Measurements from ENCODE around the gene ACSM2A.
"Not testable (repeated sequence)": the region's sequence is repeated elsewhere in the genome, so short reads cannot be mapped to it uniquely, and the experiment has no call there.

The ACSM2A gene, protein sequence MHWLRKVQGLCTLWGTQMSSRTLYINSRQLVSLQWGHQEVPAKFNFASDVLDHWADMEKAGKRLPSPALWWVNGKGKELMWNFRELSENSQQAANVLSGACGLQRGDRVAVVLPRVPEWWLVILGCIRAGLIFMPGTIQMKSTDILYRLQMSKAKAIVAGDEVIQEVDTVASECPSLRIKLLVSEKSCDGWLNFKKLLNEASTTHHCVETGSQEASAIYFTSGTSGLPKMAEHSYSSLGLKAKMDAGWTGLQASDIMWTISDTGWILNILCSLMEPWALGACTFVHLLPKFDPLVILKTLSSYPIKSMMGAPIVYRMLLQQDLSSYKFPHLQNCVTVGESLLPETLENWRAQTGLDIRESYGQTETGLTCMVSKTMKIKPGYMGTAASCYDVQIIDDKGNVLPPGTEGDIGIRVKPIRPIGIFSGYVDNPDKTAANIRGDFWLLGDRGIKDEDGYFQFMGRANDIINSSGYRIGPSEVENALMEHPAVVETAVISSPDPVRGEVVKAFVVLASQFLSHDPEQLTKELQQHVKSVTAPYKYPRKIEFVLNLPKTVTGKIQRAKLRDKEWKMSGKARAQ

DNA sequence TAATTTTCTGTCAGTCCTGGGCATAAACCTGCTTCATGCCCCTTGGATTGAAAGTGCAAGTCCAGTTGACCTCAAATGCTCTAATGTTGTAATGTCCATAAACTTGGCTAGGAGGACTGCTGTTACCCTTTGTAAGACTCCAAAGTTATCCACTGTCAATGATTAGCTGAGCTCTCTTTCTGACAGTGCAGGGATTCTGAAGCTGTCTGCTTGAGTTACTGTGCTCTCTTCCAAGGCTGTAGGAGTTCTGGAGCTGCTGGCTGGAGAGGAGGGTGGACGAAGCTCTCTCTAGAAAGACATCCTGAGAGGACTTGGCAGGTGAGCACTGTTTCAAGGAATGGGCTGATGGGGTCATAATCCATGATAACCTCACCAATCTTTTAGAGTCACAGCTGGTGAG is at the start of gene ACSM2A:
Gene ACSM2A (plus strand): TSS at position 158 of the 400 bp plus-strand sequence. CDS start 8,594 bp downstream, outside the sequence.
- not testable (repeated sequence) for DNase-seq

DNA sequence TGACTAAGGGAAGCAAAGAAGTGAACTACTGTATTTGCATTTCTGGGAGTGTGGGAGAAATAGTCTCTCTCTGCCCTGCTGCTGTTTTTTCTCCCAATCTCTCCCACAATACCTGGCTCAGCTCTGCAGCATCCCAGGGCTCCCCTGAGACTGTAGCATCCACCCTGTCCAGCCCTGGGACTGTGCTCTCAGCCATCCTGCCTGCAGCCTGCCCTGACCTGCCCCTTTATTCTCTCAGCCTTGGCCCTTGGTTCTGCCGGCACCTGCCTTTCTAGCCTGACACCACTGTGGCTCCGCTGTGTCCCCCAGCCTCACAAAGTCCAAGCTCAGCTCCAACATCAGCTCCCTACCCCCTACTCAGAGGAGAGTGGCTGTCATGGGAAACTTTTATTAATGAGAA is 48.7 kb upstream of the ACSM2A start:
- DNase-seq = no peak

GRCh38 chr16:20404637-20405036 is 46.7 kb upstream of the ACSM2A start, which contains the start of gene PDILT:
TSS of gene PDILT (minus strand) at chr16:20404737. CDS start at chr16:20399300, 5,437 bp downstream.
- no peak for DNase-seq

- DNase-seq = no peak
These were observed 41.8 kb upstream of the ACSM2A start, which contains the start of gene ACSM5 for GRCh38 chr16:20409398-20410120. TSS of gene ACSM5 (plus strand) at chr16:20409534. CDS start at chr16:20411485, 1,951 bp downstream.

DNA sequence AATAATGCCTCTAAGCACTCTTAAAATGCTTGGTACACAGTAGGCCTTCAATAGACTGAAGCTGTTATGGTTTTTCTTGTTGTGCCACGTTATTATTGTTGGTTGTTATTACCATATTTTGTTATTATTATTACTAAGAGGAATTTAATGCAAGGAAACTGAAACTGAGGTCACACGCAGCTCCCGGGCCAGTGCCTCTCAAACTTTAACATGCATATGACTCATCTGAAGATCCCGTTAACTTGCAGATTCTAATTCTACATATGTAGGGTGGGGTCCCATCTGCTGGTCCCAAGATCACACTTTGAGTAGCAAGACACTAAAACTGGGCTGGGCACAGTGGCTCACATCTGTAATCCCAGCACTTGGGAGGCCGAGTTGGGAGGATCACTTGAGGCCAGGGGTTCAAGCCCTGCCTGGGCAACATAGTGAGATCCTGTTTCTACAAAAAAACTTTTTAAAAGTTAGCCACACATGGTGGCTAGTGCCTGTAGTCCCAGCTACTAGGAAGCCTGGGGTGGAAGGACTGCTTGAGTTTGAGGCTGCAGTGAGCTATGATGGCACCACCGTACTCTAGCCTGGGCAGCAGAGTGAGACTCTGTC is 41.1 kb upstream of the ACSM2A start:
- DNase-seq = no peak

GRCh38 chr16:20411055-20411454 is 40.3 kb upstream of the ACSM2A start:
- DNase-seq = no peak

DNA sequence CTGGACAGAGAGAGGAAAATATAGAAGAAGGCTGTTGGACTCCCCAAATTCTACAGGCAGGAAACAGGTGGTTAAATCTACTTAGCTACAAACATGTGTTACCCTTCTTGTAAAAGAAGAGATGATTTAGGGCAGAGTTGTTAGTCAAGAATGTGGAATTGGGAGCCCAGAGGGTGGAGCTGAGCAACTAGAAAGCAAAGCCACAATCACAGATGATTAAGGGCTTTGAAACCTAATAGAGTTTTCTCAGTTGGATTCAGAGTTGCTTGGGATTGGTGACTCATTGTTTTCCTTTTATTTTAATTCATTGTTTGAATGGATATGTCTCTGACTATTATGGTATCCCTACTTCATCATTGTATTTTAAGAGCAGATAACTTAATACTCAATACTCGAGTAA is 35.8 kb upstream of the ACSM2A start:
- no peak for DNase-seq

GRCh38 chr16:20419093-20419492 is 32.2 kb upstream of the ACSM2A start:
- not testable (repeated sequence) for DNase-seq

GRCh38 chr16:20421748-20422147 is 29.6 kb upstream of the ACSM2A start:
- not testable (repeated sequence) for DNase-seq

GRCh38 chr16:20423772-20424128 is 27.6 kb upstream of the ACSM2A start:
- DNase-seq = not testable (repeated sequence)

GRCh38 chr16:20424129-20424866 is 27.0 kb upstream of the ACSM2A start:
- no peak for DNase-seq

DNA sequence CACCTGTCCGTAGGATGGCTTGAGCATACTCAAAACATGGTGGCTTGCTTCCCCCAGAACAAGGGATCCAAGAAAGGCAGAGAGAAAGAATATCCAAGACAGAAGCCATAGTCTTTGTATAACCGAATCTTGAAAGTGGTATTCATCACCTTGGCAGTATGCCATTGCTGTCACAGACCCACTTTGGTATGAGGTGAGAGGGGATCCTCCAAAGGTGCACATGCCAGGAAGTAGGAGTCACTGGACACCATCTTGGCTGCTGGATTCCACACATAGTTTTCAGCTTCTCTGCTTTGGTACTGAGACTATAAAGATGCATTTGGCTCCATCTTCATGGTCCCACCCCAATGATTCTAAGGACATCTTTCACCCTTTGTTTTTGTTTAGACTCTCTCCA is 23.9 kb upstream of the ACSM2A start:
- not testable (repeated sequence) for DNase-seq

GRCh38 chr16:20429499-20429898 is 21.8 kb upstream of the ACSM2A start:
- not testable (repeated sequence) for DNase-seq

- not testable (repeated sequence) for DNase-seq
These were observed 20.8 kb upstream of the ACSM2A start for GRCh38 chr16:20430480-20430879.

DNA sequence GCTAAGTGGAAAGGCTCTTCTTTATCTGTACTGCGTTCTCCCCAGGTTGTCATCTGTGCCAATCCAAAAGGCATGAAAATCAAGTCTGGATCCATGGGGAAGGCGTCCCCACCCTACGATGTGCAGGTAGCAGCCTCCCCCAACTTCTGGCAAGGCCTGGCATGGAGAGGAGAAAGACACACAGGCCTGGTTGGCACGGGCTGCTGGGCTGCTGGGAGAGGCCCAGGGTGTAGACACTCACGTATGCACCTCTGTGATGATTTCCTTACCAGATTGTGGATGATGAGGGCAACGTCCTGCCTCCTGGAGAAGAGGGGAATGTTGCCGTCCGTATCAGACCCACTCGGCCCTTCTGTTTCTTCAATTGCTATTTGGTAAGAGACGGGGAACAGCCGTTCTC is 20.4 kb upstream of the ACSM2A start:
- DNase-seq = no peak

DNA sequence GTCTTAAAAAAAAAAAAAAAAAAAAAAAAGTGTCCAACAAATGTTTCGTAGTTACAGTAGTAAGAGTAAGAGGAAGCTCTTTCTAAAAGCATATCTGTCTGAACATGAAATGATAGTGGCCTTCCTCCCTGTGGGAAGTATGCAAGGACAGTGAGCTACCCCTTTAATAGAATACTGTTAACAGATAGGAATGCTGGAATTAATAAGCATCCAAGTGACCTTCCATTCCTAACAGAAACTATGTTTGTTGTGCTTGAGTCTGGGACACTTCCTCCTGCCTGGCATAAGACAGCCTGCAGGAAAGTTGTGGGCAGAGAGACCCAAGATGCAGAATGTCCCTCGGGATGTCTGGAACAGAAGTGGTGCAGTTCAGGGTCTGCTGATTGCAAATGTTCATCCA is 12.4 kb upstream of the ACSM2A start:
- not testable (repeated sequence) for DNase-seq

DNA sequence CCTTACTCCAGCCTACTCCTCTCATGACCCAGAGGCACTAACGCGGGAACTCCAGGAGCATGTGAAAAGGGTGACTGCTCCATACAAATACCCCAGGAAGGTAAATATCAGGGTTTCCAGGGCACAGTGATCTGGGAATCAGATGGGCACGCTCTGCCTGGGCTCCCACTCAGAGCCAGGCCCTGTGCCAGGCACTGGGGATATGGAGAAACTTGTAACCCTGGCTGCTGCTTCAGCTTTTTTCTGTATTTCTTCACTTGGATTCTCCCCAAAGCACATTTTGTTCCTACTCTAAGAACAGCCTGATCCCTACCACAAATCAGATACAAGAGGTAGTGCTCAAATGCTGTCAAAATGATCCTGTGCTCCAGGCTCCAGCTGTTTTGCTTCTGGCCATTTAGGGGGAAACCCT is 11.5 kb upstream of the ACSM2A start:
- DNase-seq = not testable (repeated sequence)

- DNase-seq = not testable (repeated sequence)
These were observed 10.6 kb upstream of the ACSM2A start for GRCh38 chr16:20440731-20441130.

DNA sequence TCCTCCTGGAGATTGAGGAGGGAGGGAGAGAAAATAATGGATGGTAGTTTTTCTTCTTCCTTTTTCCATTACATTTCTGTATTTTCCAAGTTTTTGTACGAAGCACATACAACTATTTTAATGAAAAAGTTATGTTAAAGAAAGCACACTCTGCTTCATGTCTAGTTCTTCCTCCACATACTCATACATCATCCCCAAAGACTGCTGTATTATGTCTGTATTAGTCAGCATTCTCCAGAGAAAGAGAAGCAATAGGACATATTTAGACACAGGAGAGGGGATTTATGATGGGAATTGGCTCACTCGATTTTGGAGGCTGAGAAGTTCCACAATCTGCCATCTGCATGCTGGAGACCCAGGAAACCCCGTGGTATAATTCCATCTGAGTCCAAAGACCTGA is 10.1 kb upstream of the ACSM2A start:
- no peak for DNase-seq

DNA sequence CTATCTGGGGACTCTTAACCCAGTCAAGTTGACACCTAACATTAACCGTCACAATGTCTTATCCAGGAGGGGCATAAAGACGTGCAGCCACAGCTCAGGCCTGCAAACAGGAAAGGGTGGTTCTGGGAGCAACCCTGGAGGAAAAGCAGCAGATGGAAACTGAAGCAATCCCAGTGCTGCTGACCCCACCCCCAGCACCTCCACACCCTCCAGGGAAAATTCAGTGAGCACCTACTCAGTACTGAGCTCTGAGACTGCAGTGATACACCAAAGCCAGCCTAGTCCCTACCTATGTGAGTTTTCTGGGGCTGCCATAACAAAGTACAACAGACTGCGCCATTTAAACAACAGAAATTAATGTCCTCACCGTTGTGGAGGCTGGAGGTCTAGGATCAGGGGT is 9.5 kb upstream of the ACSM2A start:
- DNase-seq = not testable (repeated sequence)

GRCh38 chr16:20446652-20447393 is 4.5 kb upstream of the ACSM2A start:
- not testable (repeated sequence) for DNase-seq

GRCh38 chr16:20453633-20454032 is 2.3 kb downstream of the ACSM2A start:
- not testable (repeated sequence) for DNase-seq
